Liver (tissue), 9 donors: ENCODE results near the gene TYMS. TPM values are rescaled to one million over a fixed set of nuclear protein-coding genes. Genes with fewer than 3 reads are reported as not detected.

ENCODE experiments used
- DNase-seq: peaks from one replicate; pipeline ENCODE4 v3.0.0-alpha.2; 2017; ENCODE audit warnings: low spot score
- H3K27ac ChIP-seq, 2 donors: one replicate each; pipeline ENCODE4 v1.7.0; 2013; ENCODE audit warnings: inconsistent platforms in 2 of 2, low read length in 2 of 2, control low read depth in 1 of 2, low read depth in 1 of 2, mild to moderate bottlenecking in 1 of 2
- H3K27me3 ChIP-seq, 4 donors: one replicate each; pipeline versions ENCODE4 v1.6.1 to v1.7.0; 2013; ENCODE audit warnings: low read length in 3 of 4, inconsistent platforms in 1 of 4, mild to moderate bottlenecking in 1 of 4, moderate library complexity in 1 of 4; ENCODE audit not compliant: control insufficient read depth in 4 of 4, insufficient read depth in 4 of 4
- H3K36me3 ChIP-seq, 4 donors: one replicate each; pipeline versions ENCODE4 v1.6.1 to v1.7.0; 2013; ENCODE audit warnings: low read length in 3 of 4, mild to moderate bottlenecking in 3 of 4, low read depth in 1 of 4, moderate library complexity in 1 of 4; ENCODE audit not compliant: control insufficient read depth in 4 of 4, insufficient read depth in 3 of 4
- H3K4me1 ChIP-seq, 4 donors: one replicate each; pipeline versions ENCODE4 v1.6.1 to v1.7.0; 2013; ENCODE audit warnings: low read length in 3 of 4, mild to moderate bottlenecking in 3 of 4, moderate library complexity in 1 of 4; ENCODE audit not compliant: control insufficient read depth in 4 of 4, insufficient read depth in 4 of 4
- H3K4me3 ChIP-seq, 3 donors: one replicate each; pipeline versions ENCODE4 v1.6.1 to v1.7.0; 2013; ENCODE audit warnings: low read length in 3 of 3, control low read depth in 1 of 3, low read depth in 1 of 3, mild to moderate bottlenecking in 1 of 3
- H3K9ac ChIP-seq, 2 donors: one replicate each; pipeline ENCODE4 v1.7.0; 2013; ENCODE audit warnings: low read length in 2 of 2, mild to moderate bottlenecking in 2 of 2, moderate library complexity in 2 of 2, control low read depth in 1 of 2, low read depth in 1 of 2
- H3K9me3 ChIP-seq, 4 donors: one replicate each; pipeline versions ENCODE4 v1.6.1 to v1.7.0; 2013; ENCODE audit warnings: low read length in 3 of 4; ENCODE audit not compliant: control insufficient read depth in 4 of 4
- EGR1 ChIP-seq, 2 donors: IDR thresholded peaks; 2 replicates each; pipeline ENCODE4 v1.6.1; 2016 to 2018; ENCODE audit warnings: antibody characterized with exemption in 2 of 2, low read depth in 2 of 2
- FOXA1 ChIP-seq: IDR thresholded peaks from 2 replicates; pipeline ENCODE4 v1.6.1; 2016; ENCODE audit warnings: antibody characterized with exemption
- FOXA2 ChIP-seq: IDR thresholded peaks from 2 replicates; pipeline ENCODE4 v1.6.1; 2016; ENCODE audit warnings: antibody characterized with exemption
- GABPA ChIP-seq, 2 donors: IDR thresholded peaks in 1 of 2; conservative IDR thresholded peaks in 1 of 2; 2 replicates each; pipeline ENCODE4 v1.6.1; 2016; ENCODE audit warnings: antibody characterized with exemption in 2 of 2, mild to moderate bottlenecking in 1 of 2, moderate library complexity in 1 of 2
- HNF4A ChIP-seq, 2 donors: conservative IDR thresholded peaks; 2 replicates each; pipeline ENCODE4 v1.6.1; 2016; ENCODE audit warnings: antibody characterized with exemption in 2 of 2, mild to moderate bottlenecking in 2 of 2
- JUND ChIP-seq, 2 donors: IDR thresholded peaks; 2 replicates each; pipeline ENCODE4 v1.6.1; 2016; ENCODE audit warnings: antibody characterized with exemption in 2 of 2
- NR2F2 ChIP-seq: IDR thresholded peaks from 2 replicates; pipeline ENCODE4 v1.6.1; 2016; ENCODE audit warnings: antibody characterized with exemption
- RAD21 ChIP-seq, 2 donors: IDR thresholded peaks; 2 replicates each; pipeline ENCODE4 v1.6.1; 2016; ENCODE audit warnings: antibody characterized with exemption in 2 of 2, mild to moderate bottlenecking in 2 of 2
- RXRA ChIP-seq, 2 donors: IDR thresholded peaks; 2 replicates each; pipeline ENCODE4 v1.6.1; 2017 to 2018; ENCODE audit warnings: antibody characterized with exemption in 2 of 2, mild to moderate bottlenecking in 1 of 2
- SP1 ChIP-seq: IDR thresholded peaks from 2 replicates; pipeline ENCODE4 v1.6.1; 2018; ENCODE audit warnings: antibody characterized with exemption, mild to moderate bottlenecking
- TAF1 ChIP-seq: conservative IDR thresholded peaks from 2 replicates; pipeline ENCODE4 v1.6.1; 2016; ENCODE audit warnings: antibody characterized with exemption, mild to moderate bottlenecking
- YY1 ChIP-seq: IDR thresholded peaks from 2 replicates; pipeline ENCODE4 v1.6.1; 2016; ENCODE audit warnings: antibody characterized with exemption, mild to moderate bottlenecking
- WGBS: extraction: QIAGEN DNeasy Blood & Tissue Kit; methylation state at CpG from one replicate; pipeline ENCODE4 v1.1.7; 2013; 5-methylcytosine and 5-hydroxymethylcytosine counted together
- polyA plus RNA-seq, 2 donors: library from polyadenylated mRNA; stranded (reverse) in 1 of 2; unstranded in 1 of 2; fragments of 200-250 nt in 1 of 2; fragments of >200 nt in 1 of 2; fragmentation: Nextera tagmentation in 1 of 2; extraction: Ambion mirVana in 1 of 2; gene quantifications; one replicate each; pipeline versions ENCODE4 v1.2.1 to v1.2.3, GENCODE V29; 2013 to 2015
- total RNA-seq, 2 donors: library from RNA; depleted of rRNA; stranded (reverse); fragments of >200 nt; gene quantifications; one replicate each; pipeline ENCODE4 v1.2.3, GENCODE V29; 2014
- TF ChIP-seq, protein P1 (sequence below): IDR thresholded peaks from 2 replicates; pipeline ENCODE4 v1.6.1; 2016; ENCODE audit warnings: antibody characterized with exemption, mild to moderate bottlenecking
- TF ChIP-seq, protein P2 (sequence below): fragments of 150-350 bp; IDR thresholded peaks from 2 replicates; pipeline ENCODE4 v1.5.1; 2017; ENCODE audit warnings: improper control_type of control experiment, low read depth, low read length; ENCODE audit not compliant: missing input control
- TF ChIP-seq, protein P3 (sequence below): IDR thresholded peaks from 2 replicates; pipeline ENCODE4 v1.6.1; 2016; ENCODE audit warnings: antibody characterized with exemption
- TF ChIP-seq, protein P4 (sequence below): IDR thresholded peaks from 2 replicates; pipeline ENCODE4 v1.6.1; 2016; ENCODE audit warnings: antibody characterized with exemption
- donor health status: healthy.
- donor health status: healthy.
- donor health status: healthy.
- donor health status: healthy.
- donor health status: healthy.

The TYMS gene
- total and polyA plus RNA-seq, 4 donors = 0.25 to 77.4 (median 5.3) TPM

DNA sequence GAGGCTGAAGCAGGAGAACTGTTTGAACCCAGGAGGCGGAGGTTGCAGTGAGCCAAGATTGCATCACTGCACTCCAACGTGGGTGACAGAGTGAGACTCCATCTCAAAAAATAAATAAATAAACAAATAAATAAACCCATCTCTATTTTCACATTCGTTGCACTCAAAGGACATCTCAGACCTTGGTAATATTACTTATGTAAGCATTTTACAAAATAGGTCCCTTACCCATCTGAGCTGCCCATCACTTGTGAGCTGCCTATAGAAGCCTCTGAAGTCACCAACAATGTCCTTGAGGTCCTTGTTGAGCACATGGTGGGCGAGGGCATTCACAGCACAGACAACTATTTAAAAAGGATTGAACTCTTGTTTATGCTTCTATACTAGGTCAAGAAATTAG lies 39.6 kb downstream of the TYMS start:
- Histone ChIP-seq H3K27ac (no peak overlapping the region), H3K9ac (no peak overlapping the region), H3K4me3 (no peak overlapping the region), H3K4me1 (no peaks in the 10 kb centered on the region), H3K9me3 (no peaks in the 10 kb centered on the region), H3K27me3 (no peaks in the 10 kb centered on the region), H3K36me3 (peaks cover 8 to 32% (median 17%) of the 10 kb centered on the region in 4 donors)
- DNase-seq = no peak
- 96% methylated on average over 4 of the region's 4 CpGs for WGBS
- TF ChIP-seq TAF1 = no peak
- TF ChIP-seq YY1 = no peak
- TF ChIP-seq, protein P1, sequence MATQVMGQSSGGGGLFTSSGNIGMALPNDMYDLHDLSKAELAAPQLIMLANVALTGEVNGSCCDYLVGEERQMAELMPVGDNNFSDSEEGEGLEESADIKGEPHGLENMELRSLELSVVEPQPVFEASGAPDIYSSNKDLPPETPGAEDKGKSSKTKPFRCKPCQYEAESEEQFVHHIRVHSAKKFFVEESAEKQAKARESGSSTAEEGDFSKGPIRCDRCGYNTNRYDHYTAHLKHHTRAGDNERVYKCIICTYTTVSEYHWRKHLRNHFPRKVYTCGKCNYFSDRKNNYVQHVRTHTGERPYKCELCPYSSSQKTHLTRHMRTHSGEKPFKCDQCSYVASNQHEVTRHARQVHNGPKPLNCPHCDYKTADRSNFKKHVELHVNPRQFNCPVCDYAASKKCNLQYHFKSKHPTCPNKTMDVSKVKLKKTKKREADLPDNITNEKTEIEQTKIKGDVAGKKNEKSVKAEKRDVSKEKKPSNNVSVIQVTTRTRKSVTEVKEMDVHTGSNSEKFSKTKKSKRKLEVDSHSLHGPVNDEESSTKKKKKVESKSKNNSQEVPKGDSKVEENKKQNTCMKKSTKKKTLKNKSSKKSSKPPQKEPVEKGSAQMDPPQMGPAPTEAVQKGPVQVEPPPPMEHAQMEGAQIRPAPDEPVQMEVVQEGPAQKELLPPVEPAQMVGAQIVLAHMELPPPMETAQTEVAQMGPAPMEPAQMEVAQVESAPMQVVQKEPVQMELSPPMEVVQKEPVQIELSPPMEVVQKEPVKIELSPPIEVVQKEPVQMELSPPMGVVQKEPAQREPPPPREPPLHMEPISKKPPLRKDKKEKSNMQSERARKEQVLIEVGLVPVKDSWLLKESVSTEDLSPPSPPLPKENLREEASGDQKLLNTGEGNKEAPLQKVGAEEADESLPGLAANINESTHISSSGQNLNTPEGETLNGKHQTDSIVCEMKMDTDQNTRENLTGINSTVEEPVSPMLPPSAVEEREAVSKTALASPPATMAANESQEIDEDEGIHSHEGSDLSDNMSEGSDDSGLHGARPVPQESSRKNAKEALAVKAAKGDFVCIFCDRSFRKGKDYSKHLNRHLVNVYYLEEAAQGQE = no peak
- TF ChIP-seq EGR1 (IDR thresholded peaks at IDR 0.05; ENCODE audit: low read depth in 2 of 2) = no peak
- no peak for TF ChIP-seq FOXA2
- TF ChIP-seq, protein P2, sequence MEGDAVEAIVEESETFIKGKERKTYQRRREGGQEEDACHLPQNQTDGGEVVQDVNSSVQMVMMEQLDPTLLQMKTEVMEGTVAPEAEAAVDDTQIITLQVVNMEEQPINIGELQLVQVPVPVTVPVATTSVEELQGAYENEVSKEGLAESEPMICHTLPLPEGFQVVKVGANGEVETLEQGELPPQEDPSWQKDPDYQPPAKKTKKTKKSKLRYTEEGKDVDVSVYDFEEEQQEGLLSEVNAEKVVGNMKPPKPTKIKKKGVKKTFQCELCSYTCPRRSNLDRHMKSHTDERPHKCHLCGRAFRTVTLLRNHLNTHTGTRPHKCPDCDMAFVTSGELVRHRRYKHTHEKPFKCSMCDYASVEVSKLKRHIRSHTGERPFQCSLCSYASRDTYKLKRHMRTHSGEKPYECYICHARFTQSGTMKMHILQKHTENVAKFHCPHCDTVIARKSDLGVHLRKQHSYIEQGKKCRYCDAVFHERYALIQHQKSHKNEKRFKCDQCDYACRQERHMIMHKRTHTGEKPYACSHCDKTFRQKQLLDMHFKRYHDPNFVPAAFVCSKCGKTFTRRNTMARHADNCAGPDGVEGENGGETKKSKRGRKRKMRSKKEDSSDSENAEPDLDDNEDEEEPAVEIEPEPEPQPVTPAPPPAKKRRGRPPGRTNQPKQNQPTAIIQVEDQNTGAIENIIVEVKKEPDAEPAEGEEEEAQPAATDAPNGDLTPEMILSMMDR = no peak
- TF ChIP-seq, protein P3, sequence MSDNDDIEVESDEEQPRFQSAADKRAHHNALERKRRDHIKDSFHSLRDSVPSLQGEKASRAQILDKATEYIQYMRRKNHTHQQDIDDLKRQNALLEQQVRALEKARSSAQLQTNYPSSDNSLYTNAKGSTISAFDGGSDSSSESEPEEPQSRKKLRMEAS = no peak
- TF ChIP-seq GABPA (IDR thresholded peaks at IDR 0.05 in 1 of 2, conservative IDR thresholded peaks at IDR 0.05 in 1 of 2) = no peak
- TF ChIP-seq RXRA (IDR thresholded peaks at IDR 0.05) = no peak
- no peak for TF ChIP-seq FOXA1
- no peak for TF ChIP-seq HNF4A (conservative IDR thresholded peaks at IDR 0.05)
- TF ChIP-seq NR2F2 = no peak
- TF ChIP-seq, protein P4, sequence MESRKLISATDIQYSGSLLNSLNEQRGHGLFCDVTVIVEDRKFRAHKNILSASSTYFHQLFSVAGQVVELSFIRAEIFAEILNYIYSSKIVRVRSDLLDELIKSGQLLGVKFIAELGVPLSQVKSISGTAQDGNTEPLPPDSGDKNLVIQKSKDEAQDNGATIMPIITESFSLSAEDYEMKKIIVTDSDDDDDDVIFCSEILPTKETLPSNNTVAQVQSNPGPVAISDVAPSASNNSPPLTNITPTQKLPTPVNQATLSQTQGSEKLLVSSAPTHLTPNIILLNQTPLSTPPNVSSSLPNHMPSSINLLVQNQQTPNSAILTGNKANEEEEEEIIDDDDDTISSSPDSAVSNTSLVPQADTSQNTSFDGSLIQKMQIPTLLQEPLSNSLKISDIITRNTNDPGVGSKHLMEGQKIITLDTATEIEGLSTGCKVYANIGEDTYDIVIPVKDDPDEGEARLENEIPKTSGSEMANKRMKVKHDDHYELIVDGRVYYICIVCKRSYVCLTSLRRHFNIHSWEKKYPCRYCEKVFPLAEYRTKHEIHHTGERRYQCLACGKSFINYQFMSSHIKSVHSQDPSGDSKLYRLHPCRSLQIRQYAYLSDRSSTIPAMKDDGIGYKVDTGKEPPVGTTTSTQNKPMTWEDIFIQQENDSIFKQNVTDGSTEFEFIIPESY = no peak

DNA sequence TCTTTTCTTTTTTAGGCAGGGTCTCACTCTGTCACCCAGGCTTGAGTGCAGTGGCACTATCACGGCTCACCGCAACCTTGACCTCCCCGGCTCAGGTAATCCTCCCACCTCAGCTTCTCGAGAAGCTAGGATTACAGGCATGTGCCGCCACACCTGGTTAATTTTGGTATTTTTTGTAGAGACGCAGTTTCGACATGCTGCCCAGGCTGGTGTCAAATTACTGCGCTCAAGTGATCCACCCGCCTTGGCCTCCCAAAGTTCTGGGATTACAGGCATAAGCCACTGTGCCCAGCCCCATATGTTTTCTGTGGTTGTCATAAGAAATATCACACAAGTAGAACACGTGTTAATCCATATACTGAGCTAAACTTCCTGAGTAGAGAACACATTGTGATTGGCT lies 40.3 kb downstream of the TYMS start:
- DNase-seq = no peak
- H3K4me3 ChIP-seq = no peak overlapping the region
- no peaks in the 10 kb centered on the region for H3K4me1 ChIP-seq
- 97% methylated on average over 10 of the region's 10 CpGs for WGBS
- no peaks in the 10 kb centered on the region for H3K27me3 ChIP-seq
- H3K9ac ChIP-seq = no peak overlapping the region
- no peaks in the 10 kb centered on the region for H3K9me3 ChIP-seq
- peaks cover 6 to 28% (median 13%) of the 10 kb centered on the region in 4 donors for H3K36me3 ChIP-seq
- no peak overlapping the region for H3K27ac ChIP-seq
- TF ChIP-seq, protein P1 = no peak
- TF ChIP-seq, protein P4 = no peak
- TF ChIP-seq JUND (IDR thresholded peaks at IDR 0.05) = no peak
- TF ChIP-seq, protein P3 = no peak
- TF ChIP-seq, protein P2 = no peak
- TF ChIP-seq NR2F2 = no peak
- TF ChIP-seq RAD21 (IDR thresholded peaks at IDR 0.05) = no peak
- TF ChIP-seq SP1 = no peak
